ENCODE data around the gene NFYA.

The NFYA gene

GRCh38 chr6:41038205-41038604, 34.6 kb upstream of the NFYA start (continued):
- TF ChIP-seq PRDM2 (tag by site-specific recombination; IDR thresholded peaks at IDR 0.05; ENCODE audit: borderline replicate concordance) = no peak
- TF ChIP-seq MYNN (tag by site-specific recombination; IDR thresholded peaks at IDR 0.05; ENCODE audit: borderline replicate concordance) = no peak
- no peak for TF ChIP-seq ZNF561 (tag by site-specific recombination; IDR thresholded peaks at IDR 0.05; ENCODE audit: borderline replicate concordance)
- no peak for TF ChIP-seq ZNF747 (tag by site-specific recombination; IDR thresholded peaks at IDR 0.05)
- no peak for TF ChIP-seq GLI2 (tag by site-specific recombination; IDR thresholded peaks at IDR 0.05; ENCODE audit: borderline replicate concordance, low read depth)

DNA sequence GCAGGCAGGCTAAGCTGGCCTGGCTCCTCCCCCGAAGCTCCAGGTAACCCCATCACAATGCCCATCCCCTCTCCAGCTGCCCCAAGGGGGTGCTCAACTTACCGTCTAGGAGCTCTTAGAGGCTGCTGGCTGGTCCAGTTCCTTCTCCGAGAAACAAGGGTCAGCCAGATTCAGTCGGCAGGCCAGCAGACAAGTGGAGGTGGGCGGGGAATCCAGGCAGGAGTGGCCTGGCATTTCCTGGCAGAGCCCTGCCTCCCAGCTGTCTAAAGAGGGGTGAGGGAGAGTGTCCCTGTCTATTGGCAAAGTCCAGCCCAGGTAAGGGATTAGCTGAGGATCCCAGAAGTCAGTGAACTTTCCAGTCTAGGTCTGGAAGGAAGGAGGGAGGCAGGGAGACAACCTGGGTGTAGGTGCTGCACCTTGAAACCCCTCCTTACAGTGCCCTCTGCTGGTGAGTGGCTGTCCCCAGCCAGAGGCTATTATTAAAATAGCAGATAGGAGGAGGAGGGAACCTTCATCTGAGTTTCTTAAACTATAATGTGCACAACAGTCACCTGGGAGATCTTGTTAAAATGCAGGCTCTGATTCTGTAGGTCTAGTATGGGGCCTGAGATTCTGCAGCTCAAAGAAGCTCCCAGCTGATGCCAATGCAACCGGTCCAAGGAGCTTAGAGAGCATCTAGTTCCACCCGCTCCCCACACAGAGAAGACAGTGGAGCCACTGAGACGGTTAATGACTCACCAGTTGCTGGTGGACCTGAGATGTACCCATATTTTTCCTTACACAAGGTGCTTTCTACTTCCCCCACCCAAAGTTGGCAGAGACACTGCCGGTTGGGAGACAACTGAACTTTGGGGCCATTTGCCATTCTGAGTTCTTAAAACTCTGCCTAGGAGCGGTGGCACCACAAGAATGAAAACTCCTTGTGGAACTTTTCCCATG, 33.4 kb upstream of the NFYA start, which contains the start of gene UNC5CL:
TSS of gene UNC5CL (minus strand) at position 162 of the 939 bp plus-strand sequence. CDS start 4,147 bp downstream, outside the sequence.
- no peaks in the 10 kb centered on the region for H3K36me3 ChIP-seq (ENCODE audit: control insufficient read depth in 2 of 2, insufficient read depth in 1 of 2, low read length in 2 of 2)
- ChIA-PET CTCF (interaction anchor here (0.6 to 8.3 kb wide), 43 partner anchors 12 to 1672 kb away, joined by 3 to 146 read pairs (median 3); partner anchors contain the start of gene APOBEC2), POLR2A (no interaction called here)
- no peak within 1 kb of the TSS for H3K4me3 ChIP-seq (ENCODE audit: low read depth, low read length)
- no peak within 1 kb of the TSS for H3K27ac ChIP-seq (ENCODE audit: extremely low read depth, low read depth, low read length)
- no peaks in the 10 kb centered on the region for H3K4me1 ChIP-seq (ENCODE audit: control insufficient read depth, insufficient read depth, low read length)
- H3K9me3 ChIP-seq (ENCODE audit: control insufficient read depth, insufficient read depth, low read depth, low read length) = no peaks in the 10 kb centered on the region
- peak; percentile 29; the same call in 1 of the 2 replicates for TF ChIP-seq SP3 (tag by site-specific recombination; IDR thresholded peaks at IDR 0.05)
- TF ChIP-seq ZNF654 (tag by site-specific recombination; IDR thresholded peaks at IDR 0.05; ENCODE audit: low read depth) = peak; percentile 45; the same call in 1 of the 2 replicates
- TF ChIP-seq ZSCAN23 (tag by site-specific recombination; IDR thresholded peaks at IDR 0.05) = no peak

- H3K9me3 ChIP-seq (ENCODE audit: control insufficient read depth, insufficient read depth, low read depth, low read length) = no peaks in the 10 kb centered on the region
- POLR2A ChIA-PET = no interaction called here
- no peak overlapping the region for H3K27ac ChIP-seq (ENCODE audit: extremely low read depth, low read depth, low read length)
- no peaks in the 10 kb centered on the region for H3K36me3 ChIP-seq (ENCODE audit: control insufficient read depth in 2 of 2, insufficient read depth in 1 of 2, low read length in 2 of 2)
- H3K4me1 ChIP-seq (ENCODE audit: control insufficient read depth, insufficient read depth, low read length) = no peaks in the 10 kb centered on the region
- CTCF ChIA-PET = interaction anchor here (0.5 to 8.3 kb wide), 31 partner anchors 7 to 732 kb away, joined by 3 to 146 read pairs (median 3); partner anchors contain the start of gene APOBEC2
- H3K4me3 ChIP-seq (ENCODE audit: low read depth, low read length) = no peak overlapping the region
- no peak for TF ChIP-seq BCL11A (tag by site-specific recombination; IDR thresholded peaks at IDR 0.05; ENCODE audit: low read depth)
- TF ChIP-seq ZNF354C (tag by site-specific recombination; IDR thresholded peaks at IDR 0.05; ENCODE audit: borderline replicate concordance, low read depth) = no peak
- TF ChIP-seq, protein P1, sequence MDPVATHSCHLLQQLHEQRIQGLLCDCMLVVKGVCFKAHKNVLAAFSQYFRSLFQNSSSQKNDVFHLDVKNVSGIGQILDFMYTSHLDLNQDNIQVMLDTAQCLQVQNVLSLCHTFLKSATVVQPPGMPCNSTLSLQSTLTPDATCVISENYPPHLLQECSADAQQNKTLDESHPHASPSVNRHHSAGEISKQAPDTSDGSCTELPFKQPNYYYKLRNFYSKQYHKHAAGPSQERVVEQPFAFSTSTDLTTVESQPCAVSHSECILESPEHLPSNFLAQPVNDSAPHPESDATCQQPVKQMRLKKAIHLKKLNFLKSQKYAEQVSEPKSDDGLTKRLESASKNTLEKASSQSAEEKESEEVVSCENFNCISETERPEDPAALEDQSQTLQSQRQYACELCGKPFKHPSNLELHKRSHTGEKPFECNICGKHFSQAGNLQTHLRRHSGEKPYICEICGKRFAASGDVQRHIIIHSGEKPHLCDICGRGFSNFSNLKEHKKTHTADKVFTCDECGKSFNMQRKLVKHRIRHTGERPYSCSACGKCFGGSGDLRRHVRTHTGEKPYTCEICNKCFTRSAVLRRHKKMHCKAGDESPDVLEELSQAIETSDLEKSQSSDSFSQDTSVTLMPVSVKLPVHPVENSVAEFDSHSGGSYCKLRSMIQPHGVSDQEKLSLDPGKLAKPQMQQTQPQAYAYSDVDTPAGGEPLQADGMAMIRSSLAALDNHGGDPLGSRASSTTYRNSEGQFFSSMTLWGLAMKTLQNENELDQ (tag by site-specific recombination; IDR thresholded peaks at IDR 0.05; ENCODE audit: low read depth) = no peak
- no peak for TF ChIP-seq ZNF302 (tag by site-specific recombination; IDR thresholded peaks at IDR 0.05; ENCODE audit: low read depth)
- TF ChIP-seq YY1 (tag by site-specific recombination; IDR thresholded peaks at IDR 0.05) = no peak
- no peak for TF ChIP-seq FEZF1 (tag by site-specific recombination; IDR thresholded peaks at IDR 0.05)
- no peak for TF ChIP-seq ZNF692 (tag by site-specific recombination; IDR thresholded peaks at IDR 0.05)
- TF ChIP-seq, protein P2, sequence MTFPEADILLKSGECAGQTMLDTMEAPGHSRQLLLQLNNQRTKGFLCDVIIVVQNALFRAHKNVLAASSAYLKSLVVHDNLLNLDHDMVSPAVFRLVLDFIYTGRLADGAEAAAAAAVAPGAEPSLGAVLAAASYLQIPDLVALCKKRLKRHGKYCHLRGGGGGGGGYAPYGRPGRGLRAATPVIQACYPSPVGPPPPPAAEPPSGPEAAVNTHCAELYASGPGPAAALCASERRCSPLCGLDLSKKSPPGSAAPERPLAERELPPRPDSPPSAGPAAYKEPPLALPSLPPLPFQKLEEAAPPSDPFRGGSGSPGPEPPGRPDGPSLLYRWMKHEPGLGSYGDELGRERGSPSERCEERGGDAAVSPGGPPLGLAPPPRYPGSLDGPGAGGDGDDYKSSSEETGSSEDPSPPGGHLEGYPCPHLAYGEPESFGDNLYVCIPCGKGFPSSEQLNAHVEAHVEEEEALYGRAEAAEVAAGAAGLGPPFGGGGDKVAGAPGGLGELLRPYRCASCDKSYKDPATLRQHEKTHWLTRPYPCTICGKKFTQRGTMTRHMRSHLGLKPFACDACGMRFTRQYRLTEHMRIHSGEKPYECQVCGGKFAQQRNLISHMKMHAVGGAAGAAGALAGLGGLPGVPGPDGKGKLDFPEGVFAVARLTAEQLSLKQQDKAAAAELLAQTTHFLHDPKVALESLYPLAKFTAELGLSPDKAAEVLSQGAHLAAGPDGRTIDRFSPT (tag by site-specific recombination; IDR thresholded peaks at IDR 0.05) = no peak
Measured at GRCh38 chr6:41040101-41040939, 32.5 kb upstream of the NFYA start.

Data from HEK293 (cell line).